ENCODE results near the gene POU2F1. TPM values are rescaled to one million over a fixed set of nuclear protein-coding genes. Genes with fewer than 3 reads are reported as not detected.
A peak's percentile ranks its signal among the peaks of the same experiment; 100 is the strongest.
"Not testable (repeated sequence)": the region's sequence is repeated elsewhere in the genome, so short reads cannot be mapped to it uniquely, and the experiment has no call there.

Gene POU2F1
- total and polyA plus RNA-seq, 2 experiments from 2014 or later = 9.2 to 21.9 TPM

DNA sequence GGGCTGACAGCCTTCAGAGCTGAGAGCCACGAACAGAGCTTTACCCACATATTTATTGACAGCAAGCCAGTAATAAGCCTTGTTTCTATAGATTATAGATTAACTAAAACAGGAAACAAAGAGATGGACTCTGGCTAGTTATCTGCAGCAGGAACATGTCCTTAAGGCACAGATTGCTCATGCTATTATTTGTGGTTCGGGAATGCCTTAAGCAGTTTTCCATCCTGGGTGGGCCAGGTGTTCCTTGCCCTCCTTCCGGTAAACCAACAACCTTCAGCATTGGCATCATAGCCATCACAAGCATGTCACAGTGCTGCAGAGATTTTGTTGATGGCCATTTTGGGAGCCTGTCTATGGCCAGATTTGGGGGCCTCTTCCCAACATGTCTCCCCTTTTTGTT, 96.8 kb downstream of the POU2F1 start:
- no peaks in the 10 kb centered on the region for H3K9me3 ChIP-seq (ENCODE audit: low read depth)
- H3K4me1 ChIP-seq (ENCODE audit: low read depth) = no peaks in the 10 kb centered on the region
- H3K36me3 ChIP-seq = no peaks in the 10 kb centered on the region
- H3K27ac ChIP-seq = no peak overlapping the region
- no peaks in the 10 kb centered on the region for H3K27me3 ChIP-seq
- no peak overlapping the region for H3K4me3 ChIP-seq
- DNase-seq (ENCODE audit: low read depth in 1 of 2, low spot score in 1 of 2) = no peak
- TF ChIP-seq, protein P1, sequence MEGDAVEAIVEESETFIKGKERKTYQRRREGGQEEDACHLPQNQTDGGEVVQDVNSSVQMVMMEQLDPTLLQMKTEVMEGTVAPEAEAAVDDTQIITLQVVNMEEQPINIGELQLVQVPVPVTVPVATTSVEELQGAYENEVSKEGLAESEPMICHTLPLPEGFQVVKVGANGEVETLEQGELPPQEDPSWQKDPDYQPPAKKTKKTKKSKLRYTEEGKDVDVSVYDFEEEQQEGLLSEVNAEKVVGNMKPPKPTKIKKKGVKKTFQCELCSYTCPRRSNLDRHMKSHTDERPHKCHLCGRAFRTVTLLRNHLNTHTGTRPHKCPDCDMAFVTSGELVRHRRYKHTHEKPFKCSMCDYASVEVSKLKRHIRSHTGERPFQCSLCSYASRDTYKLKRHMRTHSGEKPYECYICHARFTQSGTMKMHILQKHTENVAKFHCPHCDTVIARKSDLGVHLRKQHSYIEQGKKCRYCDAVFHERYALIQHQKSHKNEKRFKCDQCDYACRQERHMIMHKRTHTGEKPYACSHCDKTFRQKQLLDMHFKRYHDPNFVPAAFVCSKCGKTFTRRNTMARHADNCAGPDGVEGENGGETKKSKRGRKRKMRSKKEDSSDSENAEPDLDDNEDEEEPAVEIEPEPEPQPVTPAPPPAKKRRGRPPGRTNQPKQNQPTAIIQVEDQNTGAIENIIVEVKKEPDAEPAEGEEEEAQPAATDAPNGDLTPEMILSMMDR (IDR thresholded peaks at IDR 0.05; ENCODE audit: low read depth, low read length) = no peak

DNA sequence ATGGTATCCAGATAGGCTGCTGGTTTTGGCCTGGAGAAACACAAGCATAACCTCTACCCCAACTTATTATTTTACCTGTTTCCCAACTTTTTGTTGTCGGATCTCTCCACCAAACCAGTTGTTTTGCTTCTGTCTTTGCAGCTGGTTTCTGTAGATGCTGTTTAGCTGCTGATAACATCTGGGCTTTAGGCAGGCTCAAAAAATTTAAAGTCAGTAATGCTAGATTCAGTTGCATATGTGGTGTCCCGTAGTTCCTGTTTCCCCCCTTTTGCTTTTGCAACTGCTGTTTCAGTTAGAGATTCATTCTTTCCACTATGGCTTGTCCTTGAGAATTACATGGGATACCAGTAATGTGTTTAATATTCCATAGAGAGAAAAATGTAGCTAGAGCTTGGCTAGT, 98.5 kb downstream of the POU2F1 start:
- H3K9me3 ChIP-seq (ENCODE audit: low read depth); H3K27ac ChIP-seq; H3K4me1 ChIP-seq (ENCODE audit: low read depth); DNase-seq (ENCODE audit: low read depth in 1 of 2, low spot score in 1 of 2); H3K4me3 ChIP-seq; H3K36me3 ChIP-seq; H3K27me3 ChIP-seq: not testable (repeated sequence)

DNA sequence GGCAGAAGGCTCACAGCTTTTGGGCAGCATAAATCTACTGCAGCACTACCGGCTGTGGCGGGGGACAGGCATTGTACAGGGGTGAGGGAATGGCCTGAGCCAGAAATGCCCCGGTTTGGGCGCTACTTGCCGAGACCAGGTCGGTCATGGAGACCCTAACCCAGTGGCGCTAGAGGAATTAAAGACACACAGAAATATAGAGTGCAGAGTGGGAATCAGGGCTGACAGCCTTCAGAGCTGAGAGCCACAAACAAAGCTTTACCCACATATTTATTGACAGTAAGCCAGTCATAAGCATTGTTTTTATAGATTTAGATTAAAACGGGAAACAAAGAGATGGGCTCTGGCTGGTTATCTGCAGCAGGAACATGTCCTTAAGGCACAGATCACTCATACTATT, 101.8 kb downstream of the POU2F1 start:
- TF ChIP-seq, protein P1 (IDR thresholded peaks at IDR 0.05; ENCODE audit: low read depth, low read length) = no peak
- Histone ChIP-seq H3K36me3 (peaks cover 4% of the 10 kb centered on the region), H3K4me1 (ENCODE audit: low read depth) (no peaks in the 10 kb centered on the region), H3K27ac (no peak overlapping the region), H3K27me3 (no peaks in the 10 kb centered on the region), H3K4me3 (no peak overlapping the region), H3K9me3 (ENCODE audit: low read depth) (no peaks in the 10 kb centered on the region)
- DNase-seq (ENCODE audit: low read depth in 1 of 2, low spot score in 1 of 2) = no peak

DNA sequence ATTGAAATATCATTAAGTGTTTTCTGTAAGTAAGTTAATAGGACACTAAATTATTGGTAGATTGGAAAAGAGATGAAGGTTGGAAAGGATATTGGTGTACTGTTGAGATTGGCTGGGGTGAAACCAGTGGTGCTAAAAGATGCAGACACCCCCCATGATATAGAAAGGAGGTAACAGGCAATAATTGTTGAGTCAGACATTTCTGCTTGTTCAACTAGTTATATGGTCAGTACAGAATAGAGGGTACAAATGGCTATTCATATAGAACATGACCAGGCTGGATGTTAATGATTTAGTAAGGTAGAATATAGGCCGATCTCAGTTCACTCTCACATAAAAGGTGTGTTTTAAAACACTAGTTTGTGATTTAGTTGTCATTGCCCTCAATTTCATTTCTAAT, 104.5 kb downstream of the POU2F1 start:
- Histone ChIP-seq H3K9me3 (ENCODE audit: low read depth) (no peaks in the 10 kb centered on the region), H3K36me3 (peaks cover 4% of the 10 kb centered on the region)

DNA sequence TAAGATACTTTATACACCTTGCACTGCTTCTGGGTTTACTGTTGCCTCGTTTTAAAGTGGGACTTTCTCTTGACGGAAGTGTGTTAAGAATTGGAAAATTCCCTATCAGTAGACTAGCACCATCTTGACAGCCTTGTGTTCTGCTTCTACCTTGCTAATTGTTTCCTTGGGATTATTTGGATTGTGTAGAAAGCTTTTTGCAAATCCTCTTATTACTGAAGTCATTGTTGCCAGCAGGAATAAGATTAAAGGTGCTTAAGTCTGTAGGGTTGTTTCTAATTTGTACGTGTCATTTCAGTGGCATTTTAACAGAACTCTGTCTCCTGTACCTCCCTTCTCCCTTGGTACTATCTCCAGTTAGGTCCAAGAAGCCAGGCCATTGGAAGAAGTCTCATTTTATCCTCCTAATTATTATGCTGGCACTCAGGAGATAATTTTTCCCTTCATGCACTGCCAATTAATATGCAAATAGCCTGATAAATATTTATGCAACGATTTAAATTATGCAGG, 107.7 kb downstream of the POU2F1 start:
- H3K36me3 ChIP-seq = peaks cover 4% of the 10 kb centered on the region
- no peak for DNase-seq (ENCODE audit: low read depth in 1 of 2, low spot score in 1 of 2)
- peaks cover 18% of the 10 kb centered on the region for H3K4me1 ChIP-seq (ENCODE audit: low read depth)
- no peak overlapping the region for H3K27ac ChIP-seq
- no peaks in the 10 kb centered on the region for H3K27me3 ChIP-seq
- TF ChIP-seq, protein P1 (IDR thresholded peaks at IDR 0.05; ENCODE audit: low read depth, low read length) = no peak
- H3K9me3 ChIP-seq (ENCODE audit: low read depth) = no peaks in the 10 kb centered on the region
- H3K4me3 ChIP-seq = no peak overlapping the region

More for the DNA sequence above, 104.5 kb downstream of the POU2F1 start:
- H3K27me3 ChIP-seq = no peaks in the 10 kb centered on the region
- no peak overlapping the region for H3K4me3 ChIP-seq
- TF ChIP-seq, protein P1 (IDR thresholded peaks at IDR 0.05; ENCODE audit: low read depth, low read length) = no peak
- no peak overlapping the region for H3K27ac ChIP-seq
- peaks cover 18% of the 10 kb centered on the region for H3K4me1 ChIP-seq (ENCODE audit: low read depth)
- no peak for DNase-seq (ENCODE audit: low read depth in 1 of 2, low spot score in 1 of 2)

DNA sequence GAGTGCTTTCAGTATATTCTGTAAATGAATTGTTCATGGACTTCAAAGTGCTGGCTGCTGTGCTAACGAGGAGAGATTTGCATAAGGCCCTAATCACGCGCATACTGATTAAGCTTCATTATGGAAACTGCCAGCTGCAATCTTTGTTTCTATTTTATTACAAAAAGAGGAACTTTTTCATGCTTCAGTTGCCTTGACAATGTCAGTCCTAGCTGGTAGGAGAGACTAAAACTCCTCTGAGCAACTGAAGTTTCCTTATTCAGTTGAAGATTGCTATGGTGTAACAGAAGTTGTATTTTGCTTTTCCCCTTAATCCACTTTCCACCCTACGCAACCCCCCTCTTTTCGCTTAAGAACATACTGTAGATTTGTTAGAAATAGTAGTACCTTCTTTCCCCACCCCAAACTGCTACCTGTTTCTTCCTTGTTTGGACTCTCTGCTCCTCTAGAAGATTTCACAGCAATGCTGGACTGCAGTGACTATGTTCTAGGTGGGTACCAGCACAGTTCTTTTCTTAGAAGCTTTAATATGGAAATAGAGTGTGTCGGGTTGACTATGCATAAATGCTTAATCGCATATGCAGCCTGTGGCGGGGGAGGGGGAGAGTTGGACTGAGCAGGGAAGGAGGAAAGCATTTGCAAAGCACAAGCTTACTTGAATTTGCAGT, 108.3 kb downstream of the POU2F1 start:
- Histone ChIP-seq H3K36me3 (peaks cover 3% of the 10 kb centered on the region), H3K4me1 (ENCODE audit: low read depth) (peaks cover 18% of the 10 kb centered on the region), H3K4me3 (no peak overlapping the region), H3K27me3 (no peaks in the 10 kb centered on the region), H3K27ac (no peak overlapping the region), H3K9me3 (ENCODE audit: low read depth) (no peaks in the 10 kb centered on the region)
- TF ChIP-seq, protein P1 (IDR thresholded peaks at IDR 0.05; ENCODE audit: low read depth, low read length) = no peak
- DNase-seq (ENCODE audit: low read depth in 1 of 2, low spot score in 1 of 2) = peak in 1 of 2 donors; percentile 63

Data from cardiac muscle cell (in vitro differentiated cells and primary cell).